ENCODE measurements around the gene C5orf15.

The C5orf15 gene

GRCh38 chr5:133993185-133993936 lies 24.9 kb upstream of the C5orf15 start:
- Histone ChIP-seq H3K27me3 (ENCODE audit: insufficient read depth, low read length, poor library complexity) (no peaks in the 10 kb centered on the region), H3K4me3 (ENCODE audit: low read depth in 1 of 2, low read length in 2 of 2) (no peak overlapping the region), H3K4me1 (ENCODE audit: insufficient read depth, low read length) (peaks cover 10% of the 10 kb centered on the region), H3K79me2 (ENCODE audit: insufficient read depth, low read length) (peaks cover 89% of the 10 kb centered on the region), H3K4me2 (ENCODE audit: insufficient read depth, low read length) (no peak overlapping the region), H3K9me3 (ENCODE audit: insufficient read depth, low read length, severe bottlenecking) (no peaks in the 10 kb centered on the region), H2AFZ (ENCODE audit: low read depth, low read length) (no peak overlapping the region), H3K36me3 (ENCODE audit: insufficient read depth, low read length) (peaks cover 51% of the 10 kb centered on the region), H3K27ac (ENCODE audit: low read length) (no peak overlapping the region), H4K20me1 (ENCODE audit: insufficient read depth, low read length) (peaks cover 73% of the 10 kb centered on the region), H3K9ac (ENCODE audit: low read depth, low read length) (no peak overlapping the region)
- DNase-seq (no peak), ATAC-seq (ENCODE audit: insufficient read depth, low read depth) (no peak)
- TF ChIP-seq CTCF (IDR thresholded peaks at IDR 0.05; ENCODE audit: borderline replicate concordance, extremely low read depth, low read length, poor library complexity, severe bottlenecking) (no peak), EZH2 (IDR thresholded peaks at IDR 0.05; ENCODE audit: borderline replicate concordance, low read depth, low read length, severe bottlenecking) (no peak)

- ATAC-seq (ENCODE audit: insufficient read depth, low read depth) (no peak), DNase-seq (peak; percentile 29)
- Histone ChIP-seq H3K79me2 (ENCODE audit: insufficient read depth, low read length) (peaks cover 84% of the 10 kb centered on the region), H3K27ac (ENCODE audit: low read length) (no peak overlapping the region), H4K20me1 (ENCODE audit: insufficient read depth, low read length) (peaks cover 68% of the 10 kb centered on the region), H3K36me3 (ENCODE audit: insufficient read depth, low read length) (peaks cover 57% of the 10 kb centered on the region), H3K4me2 (ENCODE audit: insufficient read depth, low read length) (no peak overlapping the region), H3K4me1 (ENCODE audit: insufficient read depth, low read length) (peaks cover 10% of the 10 kb centered on the region), H3K4me3 (ENCODE audit: low read depth in 1 of 2, low read length in 2 of 2) (no peak overlapping the region), H2AFZ (ENCODE audit: low read depth, low read length) (no peak overlapping the region), H3K9ac (ENCODE audit: low read depth, low read length) (no peak overlapping the region), H3K9me3 (ENCODE audit: insufficient read depth, low read length, severe bottlenecking) (no peaks in the 10 kb centered on the region), H3K27me3 (ENCODE audit: insufficient read depth, low read length, poor library complexity) (no peaks in the 10 kb centered on the region)
- TF ChIP-seq CTCF (IDR thresholded peaks at IDR 0.05; ENCODE audit: borderline replicate concordance, extremely low read depth, low read length, poor library complexity, severe bottlenecking) (no peak), EZH2 (IDR thresholded peaks at IDR 0.05; ENCODE audit: borderline replicate concordance, low read depth, low read length, severe bottlenecking) (no peak)
Observed at GRCh38 chr5:133992429-133993155, 24.2 kb upstream of the C5orf15 start.

- TF ChIP-seq EZH2 (IDR thresholded peaks at IDR 0.05; ENCODE audit: borderline replicate concordance, low read depth, low read length, severe bottlenecking) = no peak
- no peak for TF ChIP-seq CTCF (IDR thresholded peaks at IDR 0.05; ENCODE audit: borderline replicate concordance, extremely low read depth, low read length, poor library complexity, severe bottlenecking)
- H3K4me2 ChIP-seq (ENCODE audit: insufficient read depth, low read length) = no peak overlapping the region
- H3K4me3 ChIP-seq (ENCODE audit: low read depth in 1 of 2, low read length in 2 of 2) = no peak overlapping the region
- H2AFZ ChIP-seq (ENCODE audit: low read depth, low read length) = no peak overlapping the region
- peaks cover 59% of the 10 kb centered on the region for H4K20me1 ChIP-seq (ENCODE audit: insufficient read depth, low read length)
- H3K36me3 ChIP-seq (ENCODE audit: insufficient read depth, low read length) = peaks cover 70% of the 10 kb centered on the region
- DNase-seq (no peak), ATAC-seq (ENCODE audit: insufficient read depth, low read depth) (no peak)
- peaks cover 83% of the 10 kb centered on the region for H3K79me2 ChIP-seq (ENCODE audit: insufficient read depth, low read length)
- H3K9ac ChIP-seq (ENCODE audit: low read depth, low read length) = no peak overlapping the region
- peaks cover 6% of the 10 kb centered on the region; the same call in 1 of the 2 replicates for H3K4me1 ChIP-seq (ENCODE audit: insufficient read depth, low read length)
- H3K27ac ChIP-seq (ENCODE audit: low read length) = no peak overlapping the region
- H3K27me3 ChIP-seq (ENCODE audit: insufficient read depth, low read length, poor library complexity) = no peaks in the 10 kb centered on the region
- H3K9me3 ChIP-seq (ENCODE audit: insufficient read depth, low read length, severe bottlenecking) = no peaks in the 10 kb centered on the region
Observed at GRCh38 chr5:133991171-133991910, 22.9 kb upstream of the C5orf15 start.
